ENCODE results near the gene RAMP1. TPM values are rescaled to one million over a fixed set of nuclear protein-coding genes. Genes with fewer than 3 reads are reported as not detected.

Gene RAMP1
- total and polyA plus RNA-seq, 9 of the 15 experiments (the other 6 are each of a cell fraction or from before 2014, with no cell fraction given): 0.72 to 0.77 TPM; not detected in 7

- H4K20me1 ChIP-seq (replicated peaks; ENCODE audit: control insufficient read depth, insufficient read depth, low read length): no peaks in the 10 kb centered on the region
- CTCF ChIA-PET (ENCODE audit: low intra/inter-chr PET ratio): no interaction called here
- DNase-seq (ENCODE audit: extremely low read depth in 1 of 4, low spot score in 3 of 4) (no peak), ATAC-seq (no peak), FAIRE-seq (no peak)
- in situ Hi-C loops (cut with MboI) (no loop called here), intact Hi-C loops (cut with micrococcal nuclease) (no loop called here)
- no peaks in the 10 kb centered on the region for H3K79me2 ChIP-seq (ENCODE audit: control insufficient read depth, insufficient read depth, low read length)
- no peaks in the 10 kb centered on the region for H3K36me3 ChIP-seq (ENCODE audit: control insufficient read depth, insufficient read depth, low read length)
- TF ChIP-seq THAP12 (CRISPR knock-in tag; IDR thresholded peaks at IDR 0.05): no peak
- no peak for TF ChIP-seq IFI16 (CRISPR knock-in tag; IDR thresholded peaks at IDR 0.05)
- TF ChIP-seq CREB3L1 (IDR thresholded peaks at IDR 0.05; ENCODE audit: borderline replicate concordance, low read depth): no peak
- no peaks in the 10 kb centered on the region for H3K9me3 ChIP-seq (replicated peaks; ENCODE audit: control insufficient read depth, insufficient read depth, low read depth, low read length)
- POLR2A ChIA-PET: no interaction called here
- no peak overlapping the region for H3K27ac ChIP-seq (ENCODE audit: extremely low read depth, low read depth, low read length)
- H3K4me2 ChIP-seq (ENCODE audit: insufficient read depth, low read length): no peak overlapping the region
- BruUV-seq (replicated peaks): no TSS peak
- peaks cover 7 to 15% of the 10 kb centered on the region in 2 experiments; a peak in 4 of 5 replicates for H3K4me1 ChIP-seq (replicated peaks in 1 of 2; ENCODE audit: control insufficient read depth in 2 of 2, insufficient read depth in 2 of 2, low read length in 2 of 2)
- 23% methylated on average over 3 of the region's 6 CpGs for WGBS (ENCODE audit: insufficient coverage, low coverage, missing lambda C conversion rate)
- no peaks in the 10 kb centered on the region for H3K27me3 ChIP-seq (ENCODE audit: control insufficient read depth in 2 of 2, insufficient read depth in 2 of 2, low read length in 2 of 2)
- no peaks in the 10 kb centered on the region for H3K9me1 ChIP-seq (ENCODE audit: control insufficient read depth, insufficient read depth, low read length)
- H3K9ac ChIP-seq (ENCODE audit: insufficient read depth in 1 of 2, low read depth in 2 of 2, low read length in 2 of 2): no peak overlapping the region; a peak in 1 of 4 replicates
- no peak overlapping the region for H3K4me3 ChIP-seq
- no peak overlapping the region for H2AFZ ChIP-seq (ENCODE audit: low read depth, low read length)
Observed at GRCh38 chr2:237919593-237919992, 60.2 kb downstream of the RAMP1 start.
